Measurements from ENCODE around the gene PRKAA2.

Gene PRKAA2

DNA sequence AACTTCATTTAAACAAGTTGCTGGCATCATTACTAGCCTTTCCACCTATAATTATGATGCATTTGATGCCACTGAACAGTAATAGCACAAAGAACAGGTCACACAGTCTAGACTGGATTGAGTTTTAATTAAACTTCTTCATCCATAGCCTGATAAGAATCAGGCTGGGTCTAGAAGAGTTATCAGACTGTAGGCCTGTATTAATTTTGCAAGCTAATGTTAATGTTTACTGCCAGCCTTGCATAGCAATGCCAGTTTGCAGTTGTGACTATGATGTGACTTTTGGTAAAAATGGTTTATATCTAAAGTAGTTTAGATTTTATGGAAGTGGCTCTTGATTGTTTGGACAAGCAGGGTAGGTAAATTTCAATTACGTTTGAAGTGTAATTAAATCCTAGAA lies 68.0 kb downstream of the PRKAA2 start:
- Mint-ChIP-seq H3K4me3 (no peak overlapping the region), H3K9me3 (no peaks in the 10 kb centered on the region), H3K36me3 (no peaks in the 10 kb centered on the region), H3K27ac (no peak overlapping the region), H3K27me3 (no peaks in the 10 kb centered on the region), H3K4me1 (no peaks in the 10 kb centered on the region)
- DNase-seq = no peak
- CTCF ChIA-PET = no interaction called here

DNA sequence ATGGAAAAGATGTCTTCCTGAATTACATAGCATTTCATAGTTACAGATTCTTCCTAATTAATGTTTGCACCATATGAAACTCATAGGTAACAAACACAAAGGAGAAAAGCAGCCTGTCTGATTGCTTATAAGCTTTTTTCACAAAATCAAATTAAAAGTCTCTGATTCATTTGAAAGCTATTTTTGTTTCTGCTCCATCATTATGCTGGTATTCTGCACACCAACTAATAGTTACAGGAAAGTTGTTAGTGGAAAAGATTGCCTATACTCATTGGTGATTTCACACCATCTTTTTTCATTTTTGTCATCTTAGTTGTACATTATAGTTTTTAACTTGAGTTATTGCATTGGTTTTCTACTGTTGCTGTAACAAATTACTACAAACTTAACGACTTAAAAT lies 70.0 kb downstream of the PRKAA2 start:
- Mint-ChIP-seq H3K27me3 (no peaks in the 10 kb centered on the region), H3K4me1 (no peaks in the 10 kb centered on the region), H3K27ac (no peak overlapping the region), H3K9me3 (no peaks in the 10 kb centered on the region), H3K36me3 (no peaks in the 10 kb centered on the region), H3K4me3 (no peak overlapping the region)
- DNase-seq = no peak
- CTCF ChIA-PET = no interaction called here

DNA sequence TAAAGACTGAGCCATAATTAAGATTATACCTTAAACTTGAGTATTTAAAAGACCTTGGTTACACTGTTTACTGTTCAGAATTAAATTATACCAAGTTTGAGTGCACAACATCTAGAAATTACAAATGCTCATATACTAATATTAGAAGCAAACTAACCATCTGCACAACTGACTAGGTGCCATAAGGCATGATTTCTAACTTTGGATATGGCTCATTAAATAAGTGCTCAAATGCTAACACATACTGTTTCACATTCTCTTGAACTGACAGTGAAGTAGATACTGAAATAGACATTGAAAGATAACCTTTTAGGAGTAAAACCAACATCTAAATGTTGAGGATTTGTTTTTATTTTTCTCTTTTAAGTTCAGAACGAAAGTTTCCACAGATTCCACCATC lies 74.1 kb downstream of the PRKAA2 start:
- no peaks in the 10 kb centered on the region for H3K4me1 Mint-ChIP-seq
- no peaks in the 10 kb centered on the region for H3K27me3 Mint-ChIP-seq
- no peaks in the 10 kb centered on the region for H3K9me3 Mint-ChIP-seq
- H3K4me3 Mint-ChIP-seq = no peak overlapping the region
- DNase-seq = no peak
- no peaks in the 10 kb centered on the region for H3K36me3 Mint-ChIP-seq
- CTCF ChIA-PET = no interaction called here
- H3K27ac Mint-ChIP-seq = no peak overlapping the region

DNA sequence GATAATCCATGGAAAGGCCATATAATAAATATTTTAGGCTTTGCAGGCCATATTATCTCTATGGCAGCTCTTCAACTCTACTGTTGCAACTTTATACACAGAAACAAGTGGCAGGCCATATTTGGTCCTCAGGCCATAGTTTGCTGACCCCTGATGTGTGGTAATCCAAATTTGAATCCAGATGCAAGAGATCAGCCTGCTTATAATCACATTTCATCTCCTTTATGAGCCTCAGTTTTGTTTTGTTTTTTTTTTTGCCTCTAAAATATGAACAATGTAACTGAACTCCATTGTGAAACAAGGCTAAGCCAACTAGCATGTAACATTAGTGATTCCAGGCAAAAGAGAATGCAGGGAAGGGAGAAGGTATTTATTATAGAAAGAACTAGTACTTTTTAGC lies 81.6 kb downstream of the PRKAA2 start:
- Mint-ChIP-seq H3K27ac (no peak overlapping the region), H3K4me3 (no peak overlapping the region), H3K36me3 (no peaks in the 10 kb centered on the region), H3K4me1 (no peaks in the 10 kb centered on the region), H3K9me3 (no peaks in the 10 kb centered on the region), H3K27me3 (no peaks in the 10 kb centered on the region)
- DNase-seq = no peak
- CTCF ChIA-PET = no interaction called here

DNA sequence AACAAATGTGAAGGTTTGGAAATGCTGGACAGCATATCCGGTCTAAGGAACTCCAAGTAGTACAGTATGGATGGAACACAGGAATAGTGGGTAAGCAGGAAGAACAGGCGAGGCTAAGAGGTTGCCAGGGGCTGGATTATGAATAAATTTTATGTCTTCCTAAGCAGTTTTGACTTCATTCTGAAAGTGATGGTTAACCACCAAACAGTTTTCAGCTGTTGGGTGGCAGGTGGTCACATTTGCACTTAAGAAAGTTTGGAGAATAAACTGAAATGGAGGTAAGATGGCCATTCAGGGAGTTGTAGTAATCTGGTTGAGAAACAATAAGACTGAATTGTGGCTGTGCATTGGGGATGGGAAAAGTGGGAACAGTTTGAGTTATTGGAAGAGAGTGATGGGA lies 83.8 kb downstream of the PRKAA2 start:
- Mint-ChIP-seq H3K4me1 (no peaks in the 10 kb centered on the region), H3K9me3 (no peaks in the 10 kb centered on the region), H3K27ac (no peak overlapping the region), H3K4me3 (no peak overlapping the region), H3K36me3 (no peaks in the 10 kb centered on the region), H3K27me3 (no peaks in the 10 kb centered on the region)
- CTCF ChIA-PET = no interaction called here
- no peak for DNase-seq

DNA sequence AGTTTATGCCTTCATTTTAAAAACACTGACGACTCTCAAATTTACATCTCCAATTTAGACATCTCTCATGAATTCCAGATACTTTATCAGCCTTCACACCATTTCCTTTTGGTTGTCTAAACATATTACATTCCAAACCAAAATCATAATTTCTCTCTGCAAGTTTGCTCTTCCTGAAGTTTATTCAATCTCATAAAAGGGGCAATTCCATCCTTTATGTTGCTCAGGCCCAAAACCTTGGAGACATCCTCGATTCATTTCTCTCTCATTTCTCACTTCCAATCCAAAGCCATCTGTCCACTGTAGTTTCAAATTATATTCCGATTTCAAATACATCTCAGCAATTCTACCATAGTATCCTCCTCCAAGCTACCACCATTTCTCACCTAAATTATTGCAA lies 100.1 kb downstream of the PRKAA2 start:
- Mint-ChIP-seq H3K36me3 (no peaks in the 10 kb centered on the region), H3K27me3 (no peaks in the 10 kb centered on the region), H3K9me3 (no peaks in the 10 kb centered on the region), H3K4me3 (no peak overlapping the region), H3K27ac (no peak overlapping the region), H3K4me1 (no peaks in the 10 kb centered on the region)
- DNase-seq = no peak
- CTCF ChIA-PET = no interaction called here

DNA sequence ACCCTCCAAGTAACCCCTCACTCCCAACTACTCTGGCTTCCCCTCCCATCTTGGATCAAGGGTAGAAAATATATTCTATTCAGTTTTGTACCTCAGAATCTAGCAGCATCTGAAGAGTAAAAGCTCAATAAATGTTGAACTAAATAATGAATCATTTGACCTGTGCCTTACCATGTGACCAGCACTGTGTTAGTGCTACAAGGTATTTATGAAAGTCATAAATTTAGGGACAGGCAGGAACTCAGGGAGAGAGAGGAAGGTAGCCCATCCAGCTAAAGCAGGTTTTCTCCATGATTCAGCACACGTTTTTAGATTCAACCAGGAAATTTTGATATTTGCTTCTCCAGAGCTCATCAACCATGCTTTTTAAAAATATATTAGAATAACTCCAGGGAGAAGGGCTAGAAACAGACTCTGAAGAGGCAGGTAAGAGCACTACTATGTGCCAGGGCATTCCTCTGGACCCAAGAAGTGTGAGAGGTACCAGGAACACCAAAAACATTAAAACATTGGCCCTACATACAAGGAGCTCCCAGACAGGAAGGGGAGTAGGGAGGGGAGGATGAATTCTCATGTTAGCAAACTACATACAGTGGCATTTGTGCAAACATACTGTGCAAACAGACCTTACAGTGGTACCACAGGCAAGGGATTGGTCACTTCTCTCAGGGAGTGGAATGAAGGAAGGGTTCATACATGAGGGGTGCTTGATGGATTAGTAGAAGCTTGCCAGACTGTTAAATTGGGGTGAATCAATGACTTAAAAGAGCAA lies 109.8 kb downstream of the PRKAA2 start:
- DNase-seq = no peak
- CTCF ChIA-PET = no interaction called here

DNA sequence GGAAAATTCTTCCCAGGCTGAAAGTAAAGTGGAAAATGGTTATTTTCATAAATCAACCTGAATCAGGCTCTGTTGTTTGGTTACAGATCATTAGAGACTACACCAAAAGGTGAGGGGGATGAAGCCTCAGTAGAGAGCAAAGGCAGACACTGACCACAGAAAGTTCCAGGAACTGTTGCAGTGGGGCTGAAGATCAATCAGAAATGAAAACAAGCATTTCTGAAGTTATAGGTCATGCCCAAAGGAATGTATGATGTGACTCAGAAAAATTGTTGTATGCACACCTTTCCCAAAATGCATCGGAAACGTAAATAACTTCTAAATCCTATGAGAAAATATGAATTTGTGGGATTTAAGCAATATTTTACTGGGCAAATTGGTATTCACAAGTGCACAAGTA lies 110.8 kb downstream of the PRKAA2 start:
- H3K36me3 Mint-ChIP-seq = no peaks in the 10 kb centered on the region
- no peak for DNase-seq
- H3K4me1 Mint-ChIP-seq = no peaks in the 10 kb centered on the region
- no peaks in the 10 kb centered on the region for H3K9me3 Mint-ChIP-seq
- no peak overlapping the region for H3K4me3 Mint-ChIP-seq
- H3K27ac Mint-ChIP-seq = no peak overlapping the region
- peaks cover 5% of the 10 kb centered on the region for H3K27me3 Mint-ChIP-seq
- CTCF ChIA-PET = no interaction called here

More for the DNA sequence above, 109.8 kb downstream of the PRKAA2 start:
- Mint-ChIP-seq H3K27ac (no peak overlapping the region), H3K36me3 (no peaks in the 10 kb centered on the region), H3K4me3 (no peak overlapping the region), H3K9me3 (no peaks in the 10 kb centered on the region), H3K4me1 (no peaks in the 10 kb centered on the region), H3K27me3 (peaks cover 5% of the 10 kb centered on the region)

DNA sequence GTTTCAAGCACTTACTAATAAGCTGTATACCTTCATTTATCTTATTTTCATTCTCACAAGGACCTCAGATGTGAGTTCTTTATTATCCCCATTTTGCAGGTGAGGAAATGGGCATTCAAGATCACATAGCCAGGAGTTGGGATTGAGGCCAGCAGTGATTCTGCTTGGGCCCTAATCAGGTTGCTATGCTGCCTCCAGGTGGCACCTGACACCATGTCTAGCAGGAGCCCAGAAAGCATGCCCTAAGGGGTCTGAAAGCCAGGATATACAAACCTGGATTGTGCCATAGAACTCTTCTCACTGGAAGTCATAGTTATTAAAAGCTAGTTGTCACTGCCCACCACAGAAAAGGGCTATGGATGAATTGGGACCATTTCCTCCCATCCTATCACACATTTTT lies 113.0 kb downstream of the PRKAA2 start:
- Mint-ChIP-seq H3K4me1 (no peaks in the 10 kb centered on the region), H3K4me3 (no peak overlapping the region), H3K27me3 (peaks cover 5% of the 10 kb centered on the region), H3K36me3 (no peaks in the 10 kb centered on the region), H3K9me3 (no peaks in the 10 kb centered on the region), H3K27ac (no peak overlapping the region)
- CTCF ChIA-PET = no interaction called here
- DNase-seq = no peak

DNA sequence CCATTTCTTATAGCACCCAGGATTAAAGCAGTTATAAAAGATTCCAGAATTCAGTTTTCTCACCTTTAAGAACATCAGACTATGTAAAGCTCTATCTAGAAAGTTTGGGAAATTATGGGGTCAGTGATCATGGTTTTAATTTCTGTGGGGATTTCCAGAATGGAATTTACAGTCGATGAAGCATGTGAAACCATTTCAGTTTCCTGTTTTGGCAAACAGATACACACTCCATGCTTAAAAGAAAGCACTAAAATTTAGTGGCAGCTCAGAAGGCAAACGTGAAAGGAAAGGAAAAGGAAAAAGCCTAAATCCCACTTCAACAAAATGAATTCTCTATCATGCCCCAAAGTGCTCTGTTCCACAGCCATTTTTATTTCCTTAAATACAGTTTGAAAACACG lies 113.7 kb downstream of the PRKAA2 start:
- H3K27ac Mint-ChIP-seq = no peak overlapping the region
- peaks cover 5% of the 10 kb centered on the region for H3K27me3 Mint-ChIP-seq
- CTCF ChIA-PET = no interaction called here
- no peak for DNase-seq
- no peaks in the 10 kb centered on the region for H3K4me1 Mint-ChIP-seq
- H3K9me3 Mint-ChIP-seq = no peaks in the 10 kb centered on the region
- no peak overlapping the region for H3K4me3 Mint-ChIP-seq
- no peaks in the 10 kb centered on the region for H3K36me3 Mint-ChIP-seq

All from activated naive CD4-positive, alpha-beta T cell treated with anti-CD3 and anti-CD28 coated beads, Interleukin-2, amount 10 ng/mL, durations not matched to agents 7 days and 5 days (primary cell).